DOHH2 (cell line): ENCODE results near the gene PNPLA7.

Experiments used
- CTCF ChIP-seq: fragments of 200-600 bp; sonication (generic); IDR thresholded peaks from one replicate; pipeline ENCODE4 v1.5.1; 2014; ENCODE audit warnings: antibody characterized with exemption, mild to moderate bottlenecking, low read depth, low read length; ENCODE audit not compliant: poor library complexity, severe bottlenecking
- EZH2phosphoT487 ChIP-seq: fragments of 200-600 bp; sonication (generic); IDR thresholded peaks from 2 replicates; pipeline ENCODE4 v1.6.1; 2017; ENCODE audit warnings: borderline replicate concordance, mild to moderate bottlenecking, antibody characterized with exemption, low read length, moderate library complexity, mixed read lengths

- no peak for TF ChIP-seq CTCF
- TF ChIP-seq EZH2phosphoT487, result no peak
These were observed 56.7 kb downstream of the PNPLA7 start for GRCh38 chr9:137493364-137494103.
